GM21360 (cell line): ENCODE measurements around the gene SEMA5B.

ENCODE experiments used
- ATAC-seq: cut with Tn5 transposase; IDR thresholded peaks from one replicate; pipeline ENCODE4 v1.9.1; 2021; ENCODE audit warnings: mild to moderate bottlenecking, moderate library complexity; ENCODE audit not compliant: unreplicated experiment

Gene SEMA5B

DNA sequence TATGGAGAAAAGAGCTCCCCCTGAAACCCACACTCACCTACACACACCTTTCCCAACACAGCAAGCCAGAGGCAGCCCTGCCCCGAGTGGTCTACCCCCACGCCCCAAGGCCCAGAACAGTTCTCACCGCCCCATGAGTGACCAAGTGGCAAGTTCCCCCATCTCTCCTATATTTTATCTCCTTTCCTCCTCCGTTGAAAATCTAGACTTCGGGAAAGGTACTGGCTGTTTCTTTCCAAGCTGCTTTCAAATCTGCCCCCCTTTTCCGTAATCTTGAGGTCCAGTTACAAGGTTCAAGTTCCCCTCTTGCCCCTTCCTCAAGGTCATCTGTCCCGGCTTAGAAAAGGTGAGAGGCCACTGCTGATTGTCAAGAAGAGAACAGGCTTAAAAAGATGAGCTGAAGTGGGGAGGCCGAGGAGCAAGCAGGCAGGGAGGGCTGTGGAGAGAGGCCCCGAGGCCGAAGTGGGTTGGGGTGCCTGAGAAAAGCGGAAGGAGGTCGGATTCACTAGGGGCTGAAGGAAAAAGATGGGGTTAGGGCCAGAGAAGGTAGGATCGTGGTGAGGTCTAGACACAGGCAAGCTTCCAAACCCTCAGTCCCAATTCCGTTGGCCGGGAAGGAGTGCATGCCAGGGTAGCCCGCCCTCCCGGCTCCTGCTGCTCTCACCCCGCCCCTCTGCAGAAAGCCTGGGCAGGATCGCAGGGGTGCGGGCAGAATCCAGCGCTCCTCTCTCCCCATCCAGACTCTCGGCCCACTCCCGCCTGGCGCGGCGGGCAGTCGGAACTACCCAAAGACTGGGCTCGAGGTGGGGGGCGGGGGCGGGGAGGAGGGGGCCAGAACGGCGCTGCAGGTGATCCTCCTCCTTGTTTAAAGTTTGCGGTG is 1.7 kb downstream of the SEMA5B start:
- no peak for ATAC-seq

DNA sequence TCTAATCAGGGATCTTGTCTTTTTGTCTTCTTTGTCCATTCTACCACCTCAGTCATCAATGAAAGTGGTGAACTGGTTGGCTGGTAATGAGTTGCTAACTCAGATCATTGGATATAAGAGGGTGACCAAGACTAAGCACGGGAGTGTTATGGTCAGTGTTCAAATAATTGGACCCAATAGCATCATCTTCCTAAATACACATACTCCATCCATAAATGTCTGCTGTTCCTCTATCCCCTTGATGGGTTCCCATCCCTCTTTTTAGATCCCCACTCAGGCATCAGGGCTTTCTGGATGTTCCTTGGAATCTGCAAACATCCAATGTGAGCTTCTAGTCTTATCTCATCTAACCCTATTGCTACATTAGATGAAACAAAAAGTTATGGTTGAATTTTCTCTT is 3.5 kb downstream of the SEMA5B start:
- ATAC-seq, result no peak

DNA sequence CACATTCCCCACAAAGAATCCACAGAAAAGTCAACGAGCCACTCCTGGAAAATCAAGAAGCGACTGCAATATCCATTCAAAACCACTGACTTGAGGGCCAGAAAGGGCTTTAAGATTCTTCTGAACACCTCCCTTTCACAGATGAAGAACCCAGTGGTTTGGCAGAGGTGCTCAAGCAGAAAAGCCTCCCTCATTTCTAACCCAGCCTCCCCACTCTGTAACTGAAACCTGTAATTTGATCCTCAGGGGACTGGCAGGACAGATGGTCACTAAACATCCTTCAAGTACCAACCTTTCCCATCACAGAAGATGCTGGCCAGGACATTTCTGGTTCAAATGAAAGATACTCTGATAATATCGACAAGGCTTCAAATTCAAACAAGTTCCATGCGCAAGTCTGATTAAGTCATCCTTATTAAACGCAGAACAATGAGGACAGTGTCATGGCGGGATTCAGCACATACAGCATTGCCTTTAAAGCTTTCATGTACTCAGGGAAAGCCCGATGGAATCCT is 5.5 kb downstream of the SEMA5B start:
- no peak for ATAC-seq

DNA sequence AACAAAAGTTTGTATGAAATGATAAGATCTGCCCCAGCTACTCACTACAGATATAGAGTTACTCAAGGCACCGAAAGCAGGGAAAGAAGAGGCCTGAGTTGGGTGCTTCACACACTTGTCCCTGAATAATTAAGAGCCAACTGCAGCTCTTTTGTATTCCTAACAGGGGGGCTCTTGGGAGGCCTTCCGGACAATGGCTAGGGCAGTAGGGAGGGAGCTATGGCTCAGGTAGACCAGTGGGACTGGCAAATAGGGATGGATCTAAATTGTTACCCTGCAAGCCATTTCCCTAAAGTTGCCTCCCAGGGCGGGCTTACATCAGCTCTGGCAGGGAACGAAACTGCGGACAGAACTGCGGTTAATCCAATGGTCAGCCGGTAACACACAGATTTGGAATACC is 6.2 kb downstream of the SEMA5B start:
- no peak for ATAC-seq

DNA sequence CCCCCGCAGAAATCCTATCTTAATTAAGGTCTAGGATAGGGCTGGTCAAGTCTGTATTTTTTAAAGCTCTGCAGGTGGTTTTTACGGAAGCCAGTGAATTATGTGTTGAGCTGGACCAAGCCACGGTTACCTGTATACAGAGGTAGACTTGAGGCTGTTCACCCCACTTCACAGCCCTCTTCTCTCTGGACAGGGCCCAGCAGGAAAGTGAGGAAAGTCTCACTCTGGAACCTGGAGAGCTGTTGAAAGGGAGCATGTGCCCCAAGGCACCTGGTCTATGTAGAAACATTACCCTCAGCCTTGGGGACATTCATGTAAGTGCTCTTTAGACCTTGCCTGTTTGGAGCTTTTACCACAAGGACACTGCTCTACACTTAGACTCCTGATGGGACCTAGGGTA is 6.9 kb downstream of the SEMA5B start:
- no peak for ATAC-seq

DNA sequence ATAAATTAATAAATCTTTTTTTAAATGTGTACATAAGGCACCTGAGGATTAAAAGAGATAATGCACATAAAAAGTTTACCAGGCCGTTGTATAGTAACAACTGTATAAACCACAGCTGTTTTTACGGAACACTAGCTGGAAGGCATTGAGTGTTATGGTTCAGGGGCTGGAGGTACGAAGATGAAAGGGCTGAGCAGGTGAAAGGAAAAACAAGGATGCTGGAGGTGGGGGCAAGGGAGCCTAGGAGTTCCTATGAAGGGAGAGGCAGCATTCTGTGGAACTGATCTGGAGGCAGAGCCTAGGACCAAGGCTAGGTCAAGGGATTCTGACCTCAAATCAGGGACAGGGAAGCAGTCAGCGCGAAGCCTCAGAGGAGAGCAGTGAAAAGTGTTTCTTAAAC is 8.0 kb downstream of the SEMA5B start:
- ATAC-seq, result no peak

DNA sequence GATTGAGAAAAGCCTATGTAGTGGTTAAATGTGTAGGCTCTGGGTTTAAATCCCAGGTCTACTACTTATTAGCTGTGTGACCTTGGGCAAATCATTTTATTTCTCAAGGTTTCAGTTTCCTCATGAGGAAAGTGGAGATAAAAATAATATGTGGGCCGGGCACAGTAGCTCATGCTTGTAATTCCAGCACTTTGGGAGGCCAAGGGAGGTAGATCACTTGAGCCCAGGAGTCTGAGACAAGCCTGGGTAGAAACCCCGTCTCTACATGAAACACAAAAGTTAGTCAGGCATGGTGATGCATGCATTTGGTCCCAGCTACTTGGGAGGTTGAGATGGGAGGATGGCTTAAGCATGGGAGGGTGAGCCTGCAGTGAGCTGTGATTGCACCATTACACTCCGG is 8.4 kb downstream of the SEMA5B start:
- ATAC-seq, result no peak

DNA sequence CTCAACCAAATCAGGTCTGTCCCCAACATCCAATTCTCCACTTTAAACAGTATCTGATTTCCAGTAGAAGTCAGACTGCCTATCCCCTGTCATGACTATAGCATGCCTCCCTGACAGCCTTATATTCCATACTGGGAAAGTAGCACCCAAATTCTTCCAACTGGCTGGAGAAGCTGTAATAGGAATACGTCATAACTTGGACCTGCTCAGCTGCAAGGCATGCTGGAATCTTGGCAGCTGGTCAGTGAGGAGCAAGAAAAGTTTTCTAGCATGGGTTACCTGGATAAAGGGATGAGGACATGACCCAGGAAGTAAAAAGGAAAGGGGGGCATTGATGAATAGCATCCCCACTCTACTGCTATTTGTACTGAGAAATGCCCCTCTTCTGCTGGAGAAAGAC is 8.9 kb downstream of the SEMA5B start:
- no peak for ATAC-seq

DNA sequence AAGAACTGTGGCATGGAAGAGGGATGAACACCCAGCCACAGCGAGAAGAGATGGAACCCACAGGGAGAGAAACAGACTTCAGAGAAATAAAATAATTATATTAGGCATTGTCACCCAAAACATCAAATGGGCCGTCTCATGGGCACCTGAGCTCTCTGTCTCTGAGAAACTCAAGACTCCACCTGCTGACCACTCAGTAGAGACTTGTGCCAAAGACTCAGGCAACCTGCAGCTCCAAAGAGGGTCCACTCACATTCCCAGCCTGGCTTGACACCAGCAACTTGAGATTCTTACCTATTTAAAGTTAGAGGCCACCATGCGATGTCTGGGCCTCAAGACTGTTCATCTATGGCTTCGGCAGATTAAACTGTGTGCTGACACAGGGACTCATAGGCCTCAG is 12.0 kb downstream of the SEMA5B start:
- ATAC-seq, result no peak

DNA sequence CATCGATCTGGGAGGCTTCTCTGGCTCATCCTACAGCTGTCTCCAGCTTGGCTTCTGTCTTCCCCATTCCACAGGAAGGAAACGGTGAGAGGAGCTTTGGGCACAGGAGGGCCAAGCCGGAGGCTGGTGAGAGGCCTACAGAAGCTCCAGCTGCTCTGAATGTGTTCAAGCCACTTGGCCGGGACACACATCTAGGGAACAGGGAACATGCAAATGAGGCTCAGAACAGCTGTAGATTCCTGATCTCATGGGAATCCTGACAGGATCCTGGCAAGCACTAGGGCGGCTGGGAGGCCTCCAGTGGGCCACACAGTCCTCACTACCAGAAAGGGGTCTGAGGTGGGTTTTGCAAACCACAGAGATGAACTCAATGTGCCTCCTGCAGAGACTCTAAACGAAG is 13.7 kb downstream of the SEMA5B start:
- ATAC-seq, result no peak

DNA sequence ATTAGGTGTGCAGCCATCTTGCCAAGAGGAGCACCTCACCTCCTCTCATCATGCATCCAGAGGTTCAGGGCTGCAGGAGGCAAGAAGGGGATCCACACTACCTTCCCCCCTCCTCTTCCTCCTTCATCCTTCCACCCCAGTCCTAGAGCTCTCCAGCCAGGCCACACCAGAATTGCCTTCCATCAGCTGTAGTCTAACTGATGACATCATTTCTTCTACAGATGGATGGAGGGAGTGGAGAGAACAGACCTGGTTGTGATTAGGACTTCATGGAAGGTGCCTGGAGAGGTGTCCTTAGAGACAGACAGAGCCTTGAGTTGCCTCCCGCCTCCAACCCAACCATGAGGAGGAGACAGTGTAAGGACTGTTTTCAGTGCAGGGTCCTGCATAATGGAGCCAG is 14.9 kb downstream of the SEMA5B start:
- no peak for ATAC-seq

DNA sequence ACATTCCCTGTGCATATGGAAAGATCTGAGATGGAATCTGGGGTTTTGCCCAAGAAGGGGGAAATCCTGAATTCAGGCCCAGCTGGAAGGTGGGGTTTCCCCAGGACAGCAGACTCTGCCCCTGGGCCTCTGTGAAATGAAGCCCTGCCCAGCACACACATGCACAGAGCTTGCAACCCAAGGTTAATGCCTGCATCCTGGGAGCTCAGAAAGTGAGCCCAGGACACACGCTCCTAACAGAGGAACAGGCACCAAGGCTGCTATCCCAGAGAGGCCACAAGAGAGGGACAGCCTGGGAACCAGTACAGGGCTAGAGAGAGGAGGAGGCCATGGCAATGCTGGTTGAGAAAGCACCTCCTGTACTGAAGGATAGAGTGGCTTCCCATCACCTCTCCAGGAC is 16.1 kb downstream of the SEMA5B start:
- no peak for ATAC-seq

DNA sequence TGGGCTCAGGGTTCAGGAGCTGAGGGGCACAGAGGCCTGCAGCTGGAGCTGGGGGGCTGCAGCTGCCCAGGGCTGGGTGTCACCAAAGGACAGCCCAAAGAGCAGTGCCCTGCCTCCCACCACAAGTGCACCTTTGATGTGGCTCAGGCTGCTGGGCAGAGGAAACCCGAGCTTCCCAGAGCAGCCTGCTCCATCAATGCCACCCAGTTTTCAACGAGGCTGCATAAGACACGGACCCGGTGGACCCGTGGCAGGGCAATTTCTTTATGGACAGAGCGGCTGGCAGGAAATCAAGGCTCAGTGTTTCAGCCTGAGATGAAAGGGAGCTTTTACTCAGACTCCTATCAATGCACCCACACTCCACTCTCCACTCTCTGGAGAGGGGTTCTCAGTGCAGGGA is 18.7 kb downstream of the SEMA5B start:
- no peak for ATAC-seq

DNA sequence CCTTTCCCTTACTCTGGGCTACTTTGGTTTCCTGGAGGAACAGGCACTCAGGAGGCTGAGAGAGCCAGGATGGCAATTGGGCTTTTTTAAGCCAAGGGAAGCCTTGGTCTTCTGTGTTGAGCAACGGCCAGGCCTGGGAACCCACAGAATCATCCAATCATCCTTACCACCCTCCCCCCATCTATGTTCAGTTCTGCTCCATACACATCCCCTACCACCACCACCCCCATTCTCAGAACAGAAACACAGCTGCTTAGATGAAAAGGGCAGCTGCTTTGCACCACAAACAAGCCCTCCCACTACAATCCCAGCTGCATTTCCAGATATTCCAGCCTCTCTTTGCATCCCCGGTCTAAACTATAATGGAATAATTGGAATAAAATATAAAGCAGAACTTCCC is 21.0 kb downstream of the SEMA5B start:
- no peak for ATAC-seq

DNA sequence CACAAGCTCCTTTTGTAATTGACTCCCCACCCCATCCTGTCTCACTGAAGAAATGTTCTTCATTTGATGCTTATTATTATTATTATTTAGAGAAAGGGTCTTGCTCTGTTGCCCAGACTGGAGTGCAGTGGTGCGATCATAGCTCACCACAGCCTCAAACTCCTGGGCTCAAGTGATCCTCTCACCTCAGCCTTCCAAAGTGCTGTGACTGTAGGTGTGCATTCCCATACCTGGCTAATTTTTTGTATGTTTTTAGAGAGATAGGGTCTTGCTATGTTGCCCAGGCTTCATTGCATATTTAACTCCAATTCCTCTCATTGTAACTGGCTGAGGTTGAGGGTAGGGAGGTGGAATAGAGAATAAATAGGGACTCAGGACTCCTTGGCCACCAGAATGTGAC is 22.3 kb downstream of the SEMA5B start:
- ATAC-seq, result no peak

DNA sequence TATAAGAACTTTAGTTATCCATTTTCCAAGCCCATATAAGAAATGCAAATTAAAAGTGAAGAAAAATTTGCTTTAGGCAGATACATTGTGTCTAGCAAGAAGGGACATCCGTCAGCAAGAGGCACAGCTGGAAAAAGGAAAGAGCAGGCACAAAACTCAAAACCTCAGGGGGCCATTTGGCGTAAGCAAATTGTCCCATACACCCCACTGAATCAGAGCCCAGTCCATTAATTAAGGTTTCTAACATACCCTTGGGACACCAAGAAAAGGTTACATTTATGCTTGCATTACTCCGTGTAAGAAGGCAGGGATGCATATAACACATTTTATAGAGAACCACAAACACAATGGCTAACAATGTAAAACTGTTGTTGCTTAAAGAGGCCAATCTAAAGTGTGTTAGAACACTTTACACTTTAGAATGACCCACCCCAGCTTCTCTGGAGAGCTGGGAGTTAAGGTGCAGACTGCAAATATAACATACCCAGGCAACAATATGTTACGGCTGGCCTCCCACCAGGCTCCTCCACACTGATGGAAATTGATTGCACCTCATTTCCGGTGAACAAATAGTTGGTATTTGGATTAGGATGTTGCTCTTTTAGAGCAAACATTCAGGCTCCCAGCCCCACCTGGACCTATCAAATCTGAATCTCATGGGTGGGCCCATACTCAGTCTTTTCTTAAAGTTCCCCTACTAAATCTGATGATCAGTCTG is 23.2 kb downstream of the SEMA5B start:
- ATAC-seq, result no peak

DNA sequence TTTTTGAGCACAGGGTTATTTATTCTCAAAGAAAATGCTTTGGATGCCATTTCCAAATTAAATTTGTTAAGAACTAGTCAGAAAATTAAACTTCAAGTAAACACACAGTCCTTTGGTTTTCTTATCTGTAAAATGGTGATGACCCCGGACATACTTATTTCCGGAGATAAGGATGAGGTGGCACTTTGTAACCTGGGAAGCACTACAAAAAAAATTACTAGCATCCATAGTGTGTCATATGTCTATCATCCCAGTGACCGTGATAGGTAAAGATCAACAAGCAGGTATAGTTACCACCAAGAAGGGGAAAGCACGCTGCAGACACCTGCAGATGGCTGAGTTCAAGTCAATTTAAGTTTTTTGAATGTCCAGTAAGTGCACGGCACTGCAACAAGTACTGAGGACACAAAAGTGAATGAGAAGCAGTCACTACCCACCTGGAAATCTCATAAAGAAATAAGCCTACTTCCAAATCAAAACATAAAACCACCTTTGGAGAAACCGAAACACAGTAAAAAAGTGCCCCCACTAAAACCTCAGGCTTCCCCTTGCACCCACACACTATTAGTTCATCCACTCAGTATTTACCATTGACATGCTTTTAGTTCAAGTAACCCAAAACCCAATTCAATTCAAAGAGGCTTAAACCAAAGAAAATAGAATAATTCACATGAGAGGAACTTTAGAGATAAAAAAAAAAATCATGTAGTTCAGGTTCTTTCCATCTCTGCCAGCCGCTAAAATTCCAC is 24.6 kb downstream of the SEMA5B start:
- ATAC-seq, result no peak

DNA sequence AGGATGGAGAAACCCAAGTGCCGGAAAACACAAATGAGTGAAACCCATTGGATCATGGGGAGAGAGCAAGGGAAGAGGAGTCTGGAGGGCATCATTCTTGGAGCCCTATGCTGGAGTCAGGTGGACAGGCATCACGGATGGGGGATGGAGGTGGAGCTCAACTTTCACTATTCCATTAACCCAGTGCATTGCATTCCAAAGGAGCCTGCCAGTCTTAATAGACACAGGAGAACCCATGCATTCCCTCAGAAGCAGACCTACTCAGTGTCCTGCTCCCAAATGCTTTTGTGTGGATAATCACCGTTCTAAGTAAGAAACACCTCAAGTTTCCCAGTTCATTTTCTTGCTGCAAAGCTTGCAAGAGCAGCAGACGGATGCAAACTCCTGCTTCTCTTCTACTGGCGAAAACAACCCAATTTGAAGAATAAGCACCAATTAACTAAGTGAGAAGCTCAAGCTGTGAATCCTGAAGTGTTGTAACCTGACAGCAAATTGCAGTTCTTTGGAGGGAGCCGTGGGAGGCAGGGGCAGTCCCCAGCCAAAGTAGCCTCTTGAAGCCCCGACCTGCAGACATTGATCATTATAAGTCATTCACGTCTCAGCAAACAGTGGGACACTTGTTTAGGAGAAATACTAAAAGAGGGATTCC is 25.3 kb downstream of the SEMA5B start:
- no peak for ATAC-seq

DNA sequence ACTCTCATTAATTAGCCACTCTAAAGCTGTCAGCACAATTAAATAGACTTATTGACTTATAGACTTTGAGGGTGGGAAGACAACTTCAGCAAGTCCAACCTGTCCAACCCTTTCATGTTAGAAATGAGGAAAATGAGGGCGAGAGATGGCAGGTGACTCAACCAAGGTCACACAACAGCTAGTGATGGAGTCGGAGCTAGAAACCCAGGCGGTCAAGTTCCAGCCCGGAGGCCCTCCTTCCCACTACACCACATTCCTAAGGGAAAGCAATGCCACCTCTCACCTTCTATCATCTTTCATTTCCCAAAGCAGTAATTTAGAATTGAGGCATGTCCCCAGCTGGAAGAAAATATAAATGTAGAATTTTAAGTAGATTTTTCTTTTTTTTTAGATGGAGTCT is 28.7 kb downstream of the SEMA5B start:
- no peak for ATAC-seq

DNA sequence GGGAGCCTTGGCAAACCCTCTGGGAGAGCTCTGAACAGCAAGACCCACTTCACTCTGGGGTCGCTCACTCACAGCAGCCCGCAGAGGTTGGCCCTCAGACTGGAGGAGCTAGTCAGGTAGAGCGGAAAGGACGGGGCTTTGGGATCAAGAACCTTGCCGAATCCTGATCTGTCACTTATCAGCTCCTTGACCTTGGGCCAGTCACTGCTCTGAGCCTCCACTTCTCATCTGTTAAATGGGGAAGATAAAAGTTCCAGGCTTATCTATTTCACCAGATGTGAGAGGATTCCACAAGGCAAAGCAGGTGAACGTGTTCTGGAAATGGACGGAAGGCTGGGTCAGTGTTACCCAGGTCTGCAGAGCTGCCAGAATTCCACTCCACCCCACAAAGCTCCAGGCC is 29.4 kb downstream of the SEMA5B start:
- no peak for ATAC-seq

DNA sequence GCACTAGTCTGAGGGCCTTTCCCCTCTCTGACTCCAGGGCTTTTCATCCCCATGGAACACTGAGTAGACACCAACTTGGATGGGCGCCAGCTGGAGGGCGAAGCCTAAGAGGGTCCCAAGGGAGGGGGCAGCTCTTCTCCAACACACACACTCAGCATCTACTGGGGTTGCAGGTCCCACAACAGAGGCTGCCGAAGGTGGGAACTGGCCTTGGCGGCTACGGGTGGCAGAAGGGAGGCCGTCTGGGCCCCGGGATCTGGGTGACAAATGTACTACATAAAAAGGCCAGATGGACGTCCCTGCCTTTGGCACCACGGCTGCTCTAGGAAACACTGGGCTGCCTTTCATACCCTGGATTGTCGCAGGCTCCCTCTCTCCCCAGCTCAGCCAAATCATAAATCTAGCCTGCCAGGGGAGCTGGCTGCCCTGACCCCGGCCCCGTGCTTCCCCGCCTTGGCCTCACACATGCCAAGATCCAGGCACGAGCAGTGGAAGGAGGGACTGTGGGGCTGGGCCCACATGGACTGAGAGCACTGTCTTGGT is 31.5 kb downstream of the SEMA5B start:
- no peak for ATAC-seq
